Measurements from ENCODE around the gene ZNF317. TPM values are rescaled to one million over a fixed set of nuclear protein-coding genes. Genes with fewer than 3 reads are reported as not detected.

Gene ZNF317
- total and polyA plus RNA-seq, 2 of the 13 experiments (the other 11 are each of a cell fraction or from before 2014, with no cell fraction given): 14.0 to 27.9 TPM

- TF ChIP-seq CSRNP1 (CRISPR knock-in tag; IDR thresholded peaks at IDR 0.05): no peak
- TF ChIP-seq RNF219 (CRISPR knock-in tag; IDR thresholded peaks at IDR 0.05): no peak
- TF ChIP-seq SNRNP70 (IDR thresholded peaks at IDR 0.05; ENCODE audit: low read depth, low read length): no peak
- TF ChIP-seq ZBTB20 (CRISPR knock-in tag; IDR thresholded peaks at IDR 0.05; ENCODE audit: borderline replicate concordance, low read depth): no peak
- no peak for TF ChIP-seq CREBL2 (CRISPR knock-in tag; IDR thresholded peaks at IDR 0.05; ENCODE audit: borderline replicate concordance)
- no peak for TF ChIP-seq ZNF274 (CRISPR knock-in tag; IDR thresholded peaks at IDR 0.05)
- TF ChIP-seq SKI (IDR thresholded peaks at IDR 0.05; ENCODE audit: partially characterized antibody): no peak
- no peak for TF ChIP-seq TEAD2 (CRISPR knock-in tag; IDR thresholded peaks at IDR 0.05)
- TF ChIP-seq ZNF34 (CRISPR knock-in tag; IDR thresholded peaks at IDR 0.05; ENCODE audit: borderline replicate concordance): no peak
- TF ChIP-seq ZNF430 (CRISPR knock-in tag; IDR thresholded peaks at IDR 0.05): no peak
- TF ChIP-seq ZNF224 (CRISPR knock-in tag; IDR thresholded peaks at IDR 0.05): no peak
- no peak for TF ChIP-seq ZBTB26 (CRISPR knock-in tag; IDR thresholded peaks at IDR 0.05; ENCODE audit: borderline replicate concordance)
- no peak for TF ChIP-seq ZNF276 (CRISPR knock-in tag; IDR thresholded peaks at IDR 0.05; ENCODE audit: low read depth)
- no peak for TF ChIP-seq ZBTB49 (CRISPR knock-in tag; IDR thresholded peaks at IDR 0.05; ENCODE audit: borderline replicate concordance)
- no peak for TF ChIP-seq KLF15 (CRISPR knock-in tag; IDR thresholded peaks at IDR 0.05; ENCODE audit: borderline replicate concordance)
- no peak for TF ChIP-seq ZNF30 (CRISPR knock-in tag; IDR thresholded peaks at IDR 0.05)
- no peak for TF ChIP-seq ZNF317 (CRISPR knock-in tag; IDR thresholded peaks at IDR 0.05)
- TF ChIP-seq ZFP37 (CRISPR knock-in tag; IDR thresholded peaks at IDR 0.05; ENCODE audit: borderline replicate concordance): no peak
These were observed 65.4 kb downstream of the ZNF317 start (continued) for GRCh38 chr19:9205501-9206113.

Data from HepG2 (cell line).